A673 (cell line): ENCODE measurements around the gene MTERF4. TPM values are rescaled to one million over a fixed set of nuclear protein-coding genes. Genes with fewer than 3 reads are reported as not detected.

Experiments
- BruUV-seq: library from RNA; stranded (reverse); fragments of 400-500 nt; replicated peaks from 2 replicates; lab custom pipeline; 2021; lab: Mats Ljungman, UMichigan
- CTCF ChIA-PET: fragments of 300-600 bp; sonication (Branson Sonifier 250); formaldehyde crosslinking; loops from one replicate; lab custom pipeline; 2022; ENCODE audit warnings: antibody characterized with exemption; lab: Charles Lee
- POLR2A ChIA-PET: fragments of 300-600 bp; sonication (Branson Sonifier 250); formaldehyde crosslinking; loops from one replicate; lab custom pipeline; 2022; ENCODE audit warnings: antibody characterized with exemption; ENCODE audit not compliant: low non-redundant PET; lab: Charles Lee
- DNase-seq: peaks from one replicate; pipeline ENCODE4 v3.0.0-alpha.2; 2015; ENCODE audit warnings: low spot score
- H3K27ac ChIP-seq: fragments of 200-600 bp; sonication (generic); 2 replicates; pipeline ENCODE4 v1.5.1; 2016; ENCODE audit warnings: mixed run types, low read depth, mild to moderate bottlenecking, mixed read lengths, antibody characterized with exemption, low read length; ENCODE audit not compliant: poor library complexity, severe bottlenecking
- H3K27me3 ChIP-seq: fragments of 200-600 bp; sonication (generic); replicated peaks from 2 replicates; pipeline ENCODE4 v1.6.1; 2017; ENCODE audit warnings: mixed run types, low read depth, mild to moderate bottlenecking, mixed read lengths, antibody characterized with exemption, low read length; ENCODE audit not compliant: insufficient read depth, poor library complexity
- H3K36me3 ChIP-seq: fragments of 200-600 bp; sonication (generic); 2 replicates; pipeline ENCODE4 v1.6.1; 2016; ENCODE audit warnings: mixed run types, mild to moderate bottlenecking, mixed read lengths, antibody characterized with exemption, low read length; ENCODE audit not compliant: insufficient read depth, poor library complexity, severe bottlenecking
- H3K4me1 ChIP-seq: fragments of 200-600 bp; sonication (generic); 2 replicates; pipeline ENCODE4 v1.6.1; 2017; ENCODE audit warnings: mixed run types, mild to moderate bottlenecking, mixed read lengths, antibody characterized with exemption, low read length; ENCODE audit not compliant: insufficient read depth, poor library complexity, severe bottlenecking
- H3K4me3 ChIP-seq: fragments of 200-600 bp; sonication (generic); 2 replicates; pipeline ENCODE4 v1.5.1; 2016; ENCODE audit warnings: low read depth, mixed run types, mild to moderate bottlenecking, mixed read lengths, low read length; ENCODE audit not compliant: poor library complexity, severe bottlenecking
- H3K9me3 ChIP-seq: fragments of 200-600 bp; sonication (generic); 2 replicates; pipeline ENCODE4 v1.6.1; 2016; ENCODE audit warnings: mixed run types, low read depth, mild to moderate bottlenecking, mixed read lengths, antibody characterized with exemption, low read length; ENCODE audit not compliant: poor library complexity, severe bottlenecking
- EZH2 ChIP-seq: fragments of 200-600 bp; sonication (generic); IDR thresholded peaks from 2 replicates; pipeline ENCODE4 v1.6.1; 2017; ENCODE audit warnings: borderline replicate concordance, low read depth, mild to moderate bottlenecking, mixed read lengths, antibody characterized with exemption, low read length; ENCODE audit not compliant: poor library complexity, severe bottlenecking
- intact Hi-C: fragments of 100-400 bp; cut with micrococcal nuclease; formaldehyde crosslinking; loops from one replicate; pipeline ENCODE4 v1.10.0; 2022; ENCODE audit not compliant: unreplicated experiment
- total RNA-seq: library from RNA; stranded (reverse); gene quantifications from 2 replicates; pipeline ENCODE4 v1.2.3, GENCODE V29; 2021
- TF ChIP-seq, protein P1 (sequence below): fragments of 300-800, 200-600 bp; sonication (generic); conservative IDR thresholded peaks from 2 replicates; pipeline ENCODE4 v1.5.1; 2017; ENCODE audit warnings: low read depth, mild to moderate bottlenecking, antibody characterized with exemption, low read length, moderate library complexity, mixed read lengths

Gene MTERF4
- total RNA-seq, 1 experiment from 2014 or later, result 39.8 TPM

DNA sequence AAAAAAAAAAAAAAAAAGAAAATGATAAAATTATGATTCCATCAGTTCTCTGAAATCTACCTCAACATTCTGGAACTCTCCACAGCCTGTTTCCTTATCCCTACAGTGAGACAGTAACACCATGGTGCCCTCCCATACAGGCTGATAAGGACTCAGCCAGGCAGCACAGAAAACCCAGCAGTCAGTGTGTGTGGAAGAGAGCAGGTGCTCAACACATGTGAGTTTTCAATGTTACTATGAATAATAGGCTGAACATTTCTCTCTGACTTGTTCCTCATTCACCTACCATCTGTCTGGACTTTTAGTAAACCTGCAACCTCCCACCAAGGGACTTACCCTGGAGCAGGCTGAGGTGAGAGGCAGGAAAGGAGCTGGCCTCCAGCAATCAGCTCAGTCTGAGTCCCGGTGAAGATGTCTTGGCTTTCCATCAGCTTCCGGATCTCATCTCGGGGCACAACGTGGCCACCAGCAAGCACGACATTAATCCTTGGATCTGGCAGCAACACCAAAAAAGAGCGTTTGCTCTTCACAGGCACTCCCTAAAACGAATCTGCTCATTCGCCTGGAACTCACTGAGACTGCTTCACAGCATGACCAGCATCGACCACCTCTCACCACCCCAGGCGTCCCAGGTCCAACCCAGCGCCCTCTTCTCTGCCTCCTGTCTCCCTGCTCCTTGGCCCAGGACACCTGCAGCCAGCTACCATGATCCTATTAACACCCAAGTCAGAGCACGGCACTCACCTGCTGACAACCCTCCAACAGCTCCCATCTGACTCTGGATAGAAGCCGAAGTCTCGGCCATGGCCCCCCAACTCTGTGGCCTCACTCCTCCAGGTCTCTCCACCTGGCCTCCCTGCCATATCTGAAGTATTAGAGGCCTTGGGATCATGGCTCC, 30.7 kb upstream of the MTERF4 start:
- DNase-seq, result no peak
- Histone ChIP-seq H3K4me1 (no peaks in the 10 kb centered on the region), H3K9me3 (no peaks in the 10 kb centered on the region), H3K27me3 (no peaks in the 10 kb centered on the region), H3K4me3 (no peak overlapping the region), H3K27ac (no peak overlapping the region), H3K36me3 (peaks cover 16% of the 10 kb centered on the region)
- intact Hi-C loops, result no loop called here
- POLR2A ChIA-PET, result no interaction called here
- CTCF ChIA-PET, result no interaction called here
- no peak for TF ChIP-seq EZH2
- TF ChIP-seq, protein P1, sequence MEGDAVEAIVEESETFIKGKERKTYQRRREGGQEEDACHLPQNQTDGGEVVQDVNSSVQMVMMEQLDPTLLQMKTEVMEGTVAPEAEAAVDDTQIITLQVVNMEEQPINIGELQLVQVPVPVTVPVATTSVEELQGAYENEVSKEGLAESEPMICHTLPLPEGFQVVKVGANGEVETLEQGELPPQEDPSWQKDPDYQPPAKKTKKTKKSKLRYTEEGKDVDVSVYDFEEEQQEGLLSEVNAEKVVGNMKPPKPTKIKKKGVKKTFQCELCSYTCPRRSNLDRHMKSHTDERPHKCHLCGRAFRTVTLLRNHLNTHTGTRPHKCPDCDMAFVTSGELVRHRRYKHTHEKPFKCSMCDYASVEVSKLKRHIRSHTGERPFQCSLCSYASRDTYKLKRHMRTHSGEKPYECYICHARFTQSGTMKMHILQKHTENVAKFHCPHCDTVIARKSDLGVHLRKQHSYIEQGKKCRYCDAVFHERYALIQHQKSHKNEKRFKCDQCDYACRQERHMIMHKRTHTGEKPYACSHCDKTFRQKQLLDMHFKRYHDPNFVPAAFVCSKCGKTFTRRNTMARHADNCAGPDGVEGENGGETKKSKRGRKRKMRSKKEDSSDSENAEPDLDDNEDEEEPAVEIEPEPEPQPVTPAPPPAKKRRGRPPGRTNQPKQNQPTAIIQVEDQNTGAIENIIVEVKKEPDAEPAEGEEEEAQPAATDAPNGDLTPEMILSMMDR, result no peak
- BruUV-seq, result no TSS peak

DNA sequence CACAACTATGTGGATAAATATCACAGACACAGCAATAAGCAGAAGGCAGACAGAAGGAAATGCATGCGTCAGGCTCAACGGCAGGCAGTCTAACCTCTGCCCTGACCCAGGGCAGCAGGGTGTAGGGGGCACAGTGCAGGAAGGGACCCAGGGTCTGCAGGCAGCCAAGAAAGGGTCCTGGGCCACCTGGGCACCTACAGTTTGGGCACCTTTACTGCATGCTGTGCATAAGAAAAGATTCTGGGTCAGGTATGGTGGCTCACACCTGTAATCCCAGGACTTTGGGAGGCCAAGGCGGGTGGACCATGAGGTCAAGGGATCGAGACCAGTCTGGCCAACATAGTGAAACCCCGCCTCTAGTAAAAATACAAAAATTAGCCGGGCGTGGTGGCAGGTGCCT, 29.4 kb upstream of the MTERF4 start:
- ChIA-PET POLR2A (no interaction called here), CTCF (no interaction called here)
- Histone ChIP-seq H3K4me1 (no peaks in the 10 kb centered on the region), H3K27me3 (no peaks in the 10 kb centered on the region), H3K4me3 (no peak overlapping the region), H3K36me3 (peaks cover 16% of the 10 kb centered on the region), H3K27ac (no peak overlapping the region), H3K9me3 (no peaks in the 10 kb centered on the region)
- BruUV-seq, result no TSS peak
- no peak for TF ChIP-seq EZH2
- TF ChIP-seq, protein P1, result no peak
- DNase-seq, result no peak
- intact Hi-C loops, result no loop called here

DNA sequence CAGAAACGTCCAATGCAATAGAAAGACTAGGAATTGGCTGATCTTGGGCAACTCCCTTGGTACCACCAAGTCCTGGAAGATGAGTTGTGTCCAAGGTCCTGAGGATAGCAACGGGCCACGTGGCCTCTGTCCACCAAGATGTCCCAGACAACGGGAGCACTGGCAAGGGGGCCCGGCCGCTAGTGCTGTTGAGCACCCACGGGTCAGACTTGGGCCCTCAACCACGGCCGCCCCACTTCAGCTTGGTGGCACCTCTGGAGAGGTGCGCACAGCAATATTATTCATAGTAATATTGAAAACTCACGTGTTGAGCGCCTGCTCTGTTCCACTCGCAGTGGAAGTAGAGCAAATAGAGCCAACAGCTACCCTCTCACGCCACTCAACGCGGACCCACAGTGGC, 28.2 kb upstream of the MTERF4 start:
- no TSS peak for BruUV-seq
- Histone ChIP-seq H3K9me3 (no peaks in the 10 kb centered on the region), H3K27me3 (no peaks in the 10 kb centered on the region), H3K4me1 (no peaks in the 10 kb centered on the region), H3K36me3 (peaks cover 8% of the 10 kb centered on the region), H3K27ac (no peak overlapping the region), H3K4me3 (no peak overlapping the region)
- intact Hi-C loops, result no loop called here
- ChIA-PET CTCF (no interaction called here), POLR2A (no interaction called here)
- no peak for TF ChIP-seq EZH2
- no peak for DNase-seq
